Spleen (tissue), 11 donors: ENCODE results near the gene NRK. TPM values are rescaled to one million over a fixed set of nuclear protein-coding genes. Genes with fewer than 3 reads are reported as not detected.

Experiments used
- DNase-seq: peaks from one replicate; pipeline ENCODE4 v3.0.0-alpha.2; 2020
- H3K27ac ChIP-seq, 8 donors: fragments of 200-600 bp; sonication (generic) in 7 of 8; 1 replicate in 4 of 8; 2 replicates in 4 of 8; pipeline versions ENCODE4 v1.5.0 to v1.8.0; 2016 to 2021; ENCODE audit warnings: inconsistent platforms in 4 of 8, mild to moderate bottlenecking in 4 of 8, moderate library complexity in 1 of 8
- H3K27me3 ChIP-seq, 7 donors: fragments of 200-600 bp; sonication (generic) in 6 of 7; replicated peaks in 1 of 7; 1 replicate in 4 of 7; 2 replicates in 3 of 7; pipeline versions ENCODE4 v1.5.0 to v1.8.0; 2016 to 2021; ENCODE audit warnings: inconsistent platforms in 3 of 7, mild to moderate bottlenecking in 1 of 7
- H3K36me3 ChIP-seq, 6 donors: fragments of 200-600 bp; sonication (generic) in 5 of 6; 1 replicate in 4 of 6; 2 replicates in 2 of 6; pipeline versions ENCODE4 v1.5.0 to v1.8.0; 2016 to 2021; ENCODE audit warnings: inconsistent platforms in 2 of 6
- H3K4me1 ChIP-seq, 6 donors: fragments of 200-600 bp; sonication (generic) in 5 of 6; 1 replicate in 3 of 6; 2 replicates in 3 of 6; pipeline versions ENCODE4 v1.5.0 to v1.8.0; 2016 to 2021; ENCODE audit warnings: inconsistent platforms in 3 of 6
- H3K4me3 ChIP-seq, 8 donors: fragments of 200-600 bp; sonication (generic) in 7 of 8; 1 replicate in 4 of 8; 2 replicates in 4 of 8; pipeline versions ENCODE4 v1.5.0 to v1.8.0; 2016 to 2021; ENCODE audit warnings: inconsistent platforms in 4 of 8, mild to moderate bottlenecking in 4 of 8, moderate library complexity in 2 of 8
- H3K9me3 ChIP-seq, 8 donors: fragments of 200-600 bp; sonication (generic) in 7 of 8; 1 replicate in 4 of 8; 2 replicates in 4 of 8; pipeline versions ENCODE4 v1.5.0 to v1.8.0; 2016 to 2021; ENCODE audit warnings: inconsistent platforms in 4 of 8
- POLR2A ChIP-seq, 3 donors: fragments of 450-650 bp; IDR thresholded peaks; one replicate each; pipeline ENCODE4 v1.5.1; 2017; ENCODE audit warnings: antibody characterized with exemption in 3 of 3, mild to moderate bottlenecking in 1 of 3
- POLR2AphosphoS5 ChIP-seq, 3 donors: sonication (generic); formaldehyde crosslinking; IDR thresholded peaks; one replicate each; pipeline ENCODE4 v1.5.1; 2017; ENCODE audit warnings: antibody characterized with exemption in 3 of 3
- WGBS, 5 donors: extraction: QIAGEN DNeasy Blood & Tissue Kit in 3 of 5; methylation state at CpG; one replicate each; pipeline versions ENCODE4 v1.1.5 to v1.1.7; 2013 to 2018; 5-methylcytosine and 5-hydroxymethylcytosine counted together
- intact Hi-C: fragments of 100-400 bp; cut with DNase I; formaldehyde crosslinking; loops from one replicate; pipeline ENCODE4 v1.15.0; 2023; ENCODE audit warnings: low total_unique reads
- polyA plus RNA-seq, 3 donors: library from polyadenylated mRNA; stranded (reverse); fragments of 200-250 nt; gene quantifications; one replicate each; pipeline ENCODE4 v1.2.1, GENCODE V29; 2013
- total RNA-seq, 7 donors: library from RNA; depleted of rRNA in 3 of 7; stranded (reverse); fragments of >200 nt in 3 of 7; fragmentation: NEBNext Ultra II Directional in 4 of 7; extraction: Animal tissue kit (Norgen Biotek cat#: 25700) in 4 of 7; gene quantifications; one replicate each; pipeline versions ENCODE4 v1.1.0 to v1.2.1, GENCODE V29; 2016 to 2021
- TF ChIP-seq, protein P1 (sequence below), 11 experiments: fragments of 200-600 bp in 7 of 11; fragments of 450-650 bp in 4 of 11; sonication (generic) in 4 of 11; IDR thresholded peaks in 8 of 11; conservative IDR thresholded peaks in 3 of 11; 1 replicate in 7 of 11; 2 replicates in 4 of 11; pipeline versions ENCODE4 v1.4.0 to v1.8.0; 2016 to 2021; ENCODE audit warnings: antibody characterized with exemption in 11 of 11, inconsistent platforms in 4 of 11, mild to moderate bottlenecking in 1 of 11
- donor health status: healthy with polysubstance abuse.
- donor health status: DM: no; HTN: no; CAD: no; lungs with moderate emphysema.
- donor health status: DM: no; HTN: no; CAD: no.
- donor health status: Bipolar disorder and iron deficiency.
- donor health status: healthy.
- donor health status: DM: no; HTN: no; CAD: no.
- donor health status: DM: yes; HTN: yes; CAD: no.

NRK gene
- total and polyA plus RNA-seq, 10 donors = 0.02 to 0.13 TPM; not detected in 8

DNA sequence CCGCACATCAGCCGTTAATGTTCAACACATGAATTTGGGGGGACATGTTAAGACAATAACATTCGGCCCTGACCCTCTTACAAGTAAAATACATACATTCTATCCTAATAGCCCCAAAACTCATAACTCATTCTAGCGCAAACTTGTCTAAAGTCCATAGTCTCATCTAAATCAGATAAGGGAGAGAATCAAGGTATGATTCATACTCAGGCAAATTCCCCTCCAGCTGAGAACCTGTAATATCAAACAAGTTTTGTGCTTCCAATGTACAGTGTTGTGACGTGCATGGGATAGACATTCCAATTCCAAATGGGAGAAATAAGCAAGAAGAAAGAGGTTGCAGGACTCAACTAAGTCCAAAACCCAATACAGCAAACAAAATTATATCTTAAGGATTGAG, 147.1 kb downstream of the NRK start:
- H3K9me3 ChIP-seq = no peaks in the 10 kb centered on the region
- H3K36me3 ChIP-seq = no peaks in the 10 kb centered on the region
- intact Hi-C loops = no loop called here
- no peak overlapping the region for H3K4me3 ChIP-seq
- no peaks in the 10 kb centered on the region for H3K27me3 ChIP-seq
- no peak for TF ChIP-seq POLR2AphosphoS5 (IDR thresholded peaks at IDR 0.05)
- no peaks in the 10 kb centered on the region for H3K4me1 ChIP-seq
- no peak for DNase-seq
- WGBS, 5 donors = 79 to 95% (median 84%) methylated on average over 5 of the region's 5 CpGs
- H3K27ac ChIP-seq = no peak overlapping the region

DNA sequence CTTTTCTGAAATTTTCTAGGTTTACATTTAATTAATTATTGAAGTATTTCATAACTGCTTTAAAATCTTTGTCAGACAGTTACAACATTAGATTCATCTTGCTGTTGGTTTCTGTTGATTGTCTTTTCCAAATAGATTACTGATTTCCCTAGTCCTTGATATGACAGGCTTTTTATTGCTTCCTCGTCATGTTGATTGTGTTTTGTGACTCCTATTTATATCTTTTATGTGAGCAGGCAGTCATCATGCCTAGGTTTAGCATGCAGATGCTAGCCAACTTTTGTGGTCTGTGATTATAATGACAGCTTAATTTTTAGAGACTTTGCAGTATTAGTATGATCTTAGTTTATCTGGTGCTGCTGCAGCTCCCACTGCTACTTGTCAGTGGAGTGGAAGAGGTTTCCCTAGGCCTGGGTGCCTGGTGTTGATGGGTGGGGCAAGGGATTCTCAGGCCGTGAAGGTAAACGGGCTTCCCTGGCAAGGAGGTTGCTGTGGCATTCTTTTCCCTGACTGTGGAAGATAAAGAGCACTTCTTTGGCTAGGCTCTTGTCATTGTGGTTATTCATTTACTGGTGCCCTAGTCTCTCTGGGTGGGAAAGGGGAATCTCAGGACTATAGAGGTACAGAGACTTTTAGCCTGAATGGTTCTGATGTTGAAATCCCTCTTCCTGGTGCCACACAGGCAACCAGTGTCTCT, 150.5 kb downstream of the NRK start:
- peaks cover 0 to 9% (median 0%) of the 10 kb centered on the region in 8 donors for H3K9me3 ChIP-seq
- H3K27ac ChIP-seq = no peak overlapping the region
- H3K27me3 ChIP-seq = no peaks in the 10 kb centered on the region
- no peak overlapping the region for H3K4me3 ChIP-seq
- H3K4me1 ChIP-seq = no peaks in the 10 kb centered on the region
- DNase-seq = no peak
- 29 to 58% (median 54%) methylated on average over 1 to 3 of the region's 3 CpGs for WGBS, 5 donors
- TF ChIP-seq POLR2A (IDR thresholded peaks at IDR 0.05) (no peak), POLR2AphosphoS5 (IDR thresholded peaks at IDR 0.05) (no peak)
- TF ChIP-seq, protein P1, sequence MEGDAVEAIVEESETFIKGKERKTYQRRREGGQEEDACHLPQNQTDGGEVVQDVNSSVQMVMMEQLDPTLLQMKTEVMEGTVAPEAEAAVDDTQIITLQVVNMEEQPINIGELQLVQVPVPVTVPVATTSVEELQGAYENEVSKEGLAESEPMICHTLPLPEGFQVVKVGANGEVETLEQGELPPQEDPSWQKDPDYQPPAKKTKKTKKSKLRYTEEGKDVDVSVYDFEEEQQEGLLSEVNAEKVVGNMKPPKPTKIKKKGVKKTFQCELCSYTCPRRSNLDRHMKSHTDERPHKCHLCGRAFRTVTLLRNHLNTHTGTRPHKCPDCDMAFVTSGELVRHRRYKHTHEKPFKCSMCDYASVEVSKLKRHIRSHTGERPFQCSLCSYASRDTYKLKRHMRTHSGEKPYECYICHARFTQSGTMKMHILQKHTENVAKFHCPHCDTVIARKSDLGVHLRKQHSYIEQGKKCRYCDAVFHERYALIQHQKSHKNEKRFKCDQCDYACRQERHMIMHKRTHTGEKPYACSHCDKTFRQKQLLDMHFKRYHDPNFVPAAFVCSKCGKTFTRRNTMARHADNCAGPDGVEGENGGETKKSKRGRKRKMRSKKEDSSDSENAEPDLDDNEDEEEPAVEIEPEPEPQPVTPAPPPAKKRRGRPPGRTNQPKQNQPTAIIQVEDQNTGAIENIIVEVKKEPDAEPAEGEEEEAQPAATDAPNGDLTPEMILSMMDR (IDR thresholded peaks at IDR 0.05 in 8 of 11, conservative IDR thresholded peaks at IDR 0.05 in 3 of 11) = no peak
- intact Hi-C loops = no loop called here
- H3K36me3 ChIP-seq = no peaks in the 10 kb centered on the region

DNA sequence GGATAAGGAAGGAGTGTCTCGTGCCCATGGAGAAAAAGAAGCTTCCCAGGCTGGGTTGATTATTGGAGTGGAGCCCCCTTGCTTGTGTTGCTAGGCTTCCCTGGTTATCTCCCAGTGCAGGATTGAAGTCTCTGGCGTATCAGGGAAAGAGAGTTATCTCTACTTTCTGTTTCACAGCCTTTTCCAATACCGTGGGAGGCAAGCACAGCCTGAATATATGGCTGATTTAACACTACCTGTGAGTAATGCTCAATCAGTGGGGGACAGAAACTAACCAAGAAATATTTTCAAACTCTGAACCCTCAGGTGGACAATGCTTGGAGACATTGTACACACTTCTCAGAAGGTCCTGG, 151.0 kb downstream of the NRK start:
- TF ChIP-seq POLR2A (IDR thresholded peaks at IDR 0.05) (no peak), POLR2AphosphoS5 (IDR thresholded peaks at IDR 0.05) (no peak)
- TF ChIP-seq, protein P1 (IDR thresholded peaks at IDR 0.05 in 8 of 11, conservative IDR thresholded peaks at IDR 0.05 in 3 of 11) = no peak
- WGBS, 5 donors = 35 to 51% (median 45%) methylated on average over 3 of the region's 3 CpGs
- DNase-seq = no peak

DNA sequence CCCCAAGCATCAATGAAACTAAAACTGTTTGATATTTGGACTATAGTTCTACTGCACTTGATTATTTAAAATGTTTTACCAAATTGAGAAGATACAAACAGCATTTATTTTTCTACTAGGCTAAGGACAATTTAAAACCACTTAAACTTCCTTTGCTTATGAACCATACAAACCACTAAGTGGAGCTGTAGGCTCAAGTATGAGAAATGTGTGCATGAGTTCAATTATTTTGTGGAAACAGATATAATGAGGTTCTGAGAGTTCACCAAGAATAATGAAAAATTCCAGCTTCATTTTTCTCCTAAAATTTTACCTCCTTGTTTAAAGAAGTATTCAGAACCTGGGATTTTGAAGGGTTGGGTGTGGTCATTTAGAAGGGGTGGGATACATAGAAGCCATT, 153.0 kb downstream of the NRK start:
- Histone ChIP-seq H3K4me1 (no peaks in the 10 kb centered on the region), H3K4me3 (no peak overlapping the region), H3K9me3 (peaks cover 0 to 9% (median 0%) of the 10 kb centered on the region in 8 donors), H3K27ac (no peak overlapping the region), H3K36me3 (no peaks in the 10 kb centered on the region), H3K27me3 (no peaks in the 10 kb centered on the region)
- no peak for DNase-seq
- TF ChIP-seq, protein P1 (IDR thresholded peaks at IDR 0.05 in 8 of 11, conservative IDR thresholded peaks at IDR 0.05 in 3 of 11) = no peak
- TF ChIP-seq POLR2AphosphoS5 (IDR thresholded peaks at IDR 0.05) (no peak), POLR2A (IDR thresholded peaks at IDR 0.05) (no peak)
- intact Hi-C loops = no loop called here

More for the DNA sequence above, 151.0 kb downstream of the NRK start:
- intact Hi-C loops = no loop called here
- Histone ChIP-seq H3K36me3 (no peaks in the 10 kb centered on the region), H3K4me1 (no peaks in the 10 kb centered on the region), H3K4me3 (no peak overlapping the region), H3K9me3 (peaks cover 0 to 9% (median 0%) of the 10 kb centered on the region in 8 donors), H3K27me3 (no peaks in the 10 kb centered on the region), H3K27ac (no peak overlapping the region)
